ENCODE data around the gene TIGD4.
A peak's percentile ranks its signal among the peaks of the same experiment; 100 is the strongest.

TIGD4 gene

DNA sequence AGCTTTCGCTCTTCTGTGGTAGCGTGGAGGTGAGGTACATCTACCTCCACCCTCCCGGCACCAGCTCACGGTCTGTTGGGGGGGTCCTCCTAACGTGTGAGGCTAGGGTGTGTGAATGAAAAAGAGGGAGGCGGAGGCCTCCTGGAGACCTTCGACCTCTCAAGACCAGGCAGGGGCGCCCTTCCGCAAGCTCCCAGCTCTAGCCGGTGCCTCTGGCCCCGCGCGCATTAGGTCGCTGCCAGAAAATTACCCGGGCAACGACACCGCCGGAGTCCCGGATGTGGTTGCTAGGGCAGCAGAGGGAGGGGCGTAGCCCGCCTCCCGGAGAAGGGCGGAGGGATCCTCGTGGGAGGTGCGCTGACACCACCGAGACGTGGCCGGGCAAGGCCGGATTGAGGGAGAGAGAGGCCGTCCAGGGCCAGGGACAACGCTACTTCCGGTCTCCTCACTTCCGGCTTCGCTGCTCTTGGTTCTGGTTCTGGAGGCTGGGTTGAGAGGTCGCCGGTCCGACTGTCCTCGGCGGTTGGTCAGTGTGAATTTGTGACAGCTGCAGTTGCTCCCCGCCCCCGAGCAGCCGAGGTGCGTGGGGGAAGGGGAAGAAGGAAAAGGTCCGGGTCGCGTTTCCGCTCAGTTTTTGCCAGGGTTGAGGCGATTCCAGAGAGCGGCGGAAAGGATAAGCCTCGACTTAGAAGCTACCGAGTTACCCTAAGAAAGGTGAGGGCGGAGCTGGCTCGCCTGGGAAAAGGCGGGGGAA, at the start of gene TIGD4, which contains the start of gene ARFIP1:
TSS of gene TIGD4 (minus strand) at position 218 of the 754 bp plus-strand sequence. CDS start 8,726 bp downstream, outside the sequence.
TSS of gene ARFIP1 (plus strand) at position 442 of the 754 bp plus-strand sequence. CDS start 49,680 bp downstream, outside the sequence.
- DNase-seq, result peak; percentile 96

DNA sequence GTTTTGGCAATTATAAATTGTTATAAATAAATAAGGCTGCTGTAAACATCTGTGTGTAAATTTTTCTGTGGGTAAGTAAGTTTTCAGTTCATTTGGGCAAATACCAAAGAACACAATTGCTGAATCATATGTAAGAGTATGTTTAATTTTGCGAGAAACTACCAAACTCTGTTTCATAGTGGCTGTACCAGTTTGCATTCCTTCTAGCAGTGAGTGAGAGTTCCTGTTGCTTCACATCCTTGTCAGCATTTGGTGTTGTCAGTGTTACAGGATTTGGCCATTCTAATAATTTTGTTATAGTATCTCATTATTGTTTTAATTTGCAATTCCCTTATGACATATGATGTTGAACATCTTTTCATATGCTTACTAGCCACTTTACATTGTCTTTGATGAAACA, 48.6 kb upstream of the TIGD4 start:
- no peak for DNase-seq

DNA sequence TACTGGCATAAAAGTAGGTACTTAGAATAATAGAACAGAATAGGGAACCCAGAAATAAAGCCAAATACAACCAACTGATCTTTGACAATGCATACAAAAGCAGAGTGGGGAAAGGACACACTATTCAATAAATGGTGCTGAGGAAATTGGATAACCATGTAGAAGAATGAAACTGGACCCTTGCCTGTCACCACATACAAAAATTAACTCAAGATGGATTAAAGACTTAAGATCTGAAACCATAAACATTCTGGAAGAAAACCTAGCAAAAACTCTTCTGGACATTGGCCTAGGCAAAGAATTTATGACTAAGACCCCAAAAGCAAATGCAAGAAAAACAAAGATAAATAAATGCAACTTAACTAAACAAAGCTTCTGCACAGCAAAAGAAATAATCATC, 45.8 kb upstream of the TIGD4 start:
- no peak for DNase-seq

DNA sequence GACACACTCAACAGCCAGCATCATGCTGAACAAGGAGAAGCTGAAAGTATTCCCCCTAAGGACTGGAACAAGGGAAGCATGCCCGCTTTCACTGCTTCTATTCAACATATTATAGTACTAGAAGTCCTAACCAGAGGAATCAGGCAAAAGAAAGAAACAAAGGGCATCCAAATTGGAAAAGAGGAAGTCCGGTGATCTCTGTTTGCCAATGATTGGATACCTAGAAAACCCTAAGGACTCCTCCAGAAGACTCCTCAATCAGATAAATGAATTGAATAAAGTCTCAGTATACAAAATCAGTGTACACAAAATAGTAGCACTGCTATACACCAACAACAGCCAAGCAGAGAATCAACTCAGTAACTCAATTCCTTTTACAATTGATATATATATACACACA, 45.0 kb upstream of the TIGD4 start:
- DNase-seq, result no peak

DNA sequence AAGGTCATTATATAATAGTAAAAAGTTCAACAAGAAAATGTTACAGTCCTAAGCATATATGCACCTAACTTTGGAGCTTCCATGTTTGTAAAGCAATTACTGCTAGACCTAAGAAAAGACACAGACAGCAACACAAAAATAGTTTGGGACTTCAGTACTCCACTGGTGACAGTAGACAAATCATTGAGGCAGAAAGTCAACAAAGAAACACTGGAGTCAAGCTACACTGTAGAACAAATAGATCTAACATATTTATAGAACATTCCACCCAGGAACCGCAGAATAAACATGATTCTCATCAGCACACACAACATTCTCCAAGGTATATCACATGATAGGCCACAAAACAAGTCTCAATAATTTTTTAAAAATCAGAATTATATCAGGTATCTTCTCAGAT, 42.8 kb upstream of the TIGD4 start:
- DNase-seq, result no peak

DNA sequence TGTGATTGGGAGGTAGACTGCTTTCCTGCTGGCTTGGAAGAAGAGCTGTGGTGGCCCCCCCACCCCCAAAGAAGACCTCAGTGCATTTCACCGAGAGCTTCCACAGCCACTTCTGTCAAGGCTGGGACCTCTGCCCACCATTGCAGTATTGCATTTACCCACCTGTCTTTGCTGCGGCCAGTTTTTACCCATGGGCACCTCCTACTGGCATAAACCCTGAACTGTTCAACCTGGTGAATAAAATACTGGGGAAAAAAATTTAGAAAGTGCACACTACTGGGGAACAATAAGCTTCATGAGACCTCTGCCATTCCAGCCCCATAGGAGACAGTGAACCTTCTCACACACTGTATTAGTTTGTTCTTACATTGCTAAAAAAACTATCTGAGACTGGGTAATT, 40.5 kb upstream of the TIGD4 start:
- DNase-seq, result no peak

DNA sequence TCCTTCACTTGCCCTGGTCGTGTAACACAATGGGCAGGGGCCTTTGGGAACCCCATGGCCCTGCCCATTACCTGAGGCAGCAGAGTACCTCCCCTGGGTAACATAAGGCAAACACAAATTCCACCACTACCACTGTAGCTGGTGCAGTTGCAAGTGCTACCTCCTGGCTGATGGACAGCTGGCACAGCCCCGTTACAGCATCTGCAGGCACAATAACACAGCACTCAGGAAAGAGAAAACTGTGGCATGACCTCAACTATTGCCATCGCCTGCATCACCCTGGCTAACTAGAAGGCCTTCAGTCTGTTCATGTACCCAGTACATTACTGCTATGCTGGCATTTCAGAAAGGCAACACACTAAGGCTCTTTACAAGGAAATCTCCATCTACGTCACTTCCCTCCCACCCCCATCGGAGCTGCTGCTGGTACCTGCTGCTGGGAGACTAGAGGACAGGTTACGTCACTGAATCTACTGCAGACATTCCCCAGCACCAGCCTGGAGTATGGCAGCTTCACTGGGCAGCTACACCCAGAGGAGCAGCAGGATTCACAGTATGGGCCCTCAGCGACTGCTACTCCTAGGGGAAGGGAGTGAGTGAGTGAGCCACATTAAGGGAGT, 39.6 kb upstream of the TIGD4 start:
- no peak for DNase-seq

DNA sequence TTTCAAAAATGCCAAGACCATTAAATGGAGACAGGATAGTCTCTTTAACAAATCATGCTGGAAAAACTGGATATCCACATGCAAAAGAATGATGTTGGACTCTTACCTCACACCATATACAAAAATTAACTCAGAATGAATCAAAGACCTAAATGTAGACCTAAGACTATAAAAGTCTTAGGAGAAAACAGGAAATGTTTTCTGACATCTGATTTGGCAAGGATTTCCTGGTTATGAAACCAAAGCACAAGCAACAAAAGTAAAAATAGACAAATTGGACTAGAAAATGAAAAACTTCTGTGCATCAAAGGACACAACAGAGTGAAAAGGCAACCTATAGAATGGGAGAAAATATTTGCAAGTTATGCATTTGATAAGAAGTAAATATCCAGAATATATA, 37.8 kb upstream of the TIGD4 start:
- DNase-seq, result no peak

DNA sequence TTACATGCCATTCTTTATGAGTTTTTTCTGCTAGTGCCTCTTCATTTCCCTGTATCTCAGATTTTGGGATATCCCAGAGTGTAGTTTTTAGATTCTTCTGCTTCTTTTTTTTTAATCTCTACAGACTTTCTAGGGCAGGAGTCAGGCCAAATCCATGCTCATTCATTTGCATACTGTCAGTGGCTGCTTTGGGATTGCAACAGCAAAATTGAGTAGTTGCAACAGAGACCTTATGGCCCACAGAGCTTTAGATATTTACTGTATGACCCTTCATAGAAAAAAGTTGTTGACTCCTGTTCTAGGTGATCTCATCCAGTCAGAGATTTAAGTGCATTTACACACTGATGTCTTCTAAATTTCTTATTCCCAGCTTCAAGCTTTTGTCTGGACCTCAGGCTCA, 35.5 kb upstream of the TIGD4 start:
- no peak for DNase-seq

DNA sequence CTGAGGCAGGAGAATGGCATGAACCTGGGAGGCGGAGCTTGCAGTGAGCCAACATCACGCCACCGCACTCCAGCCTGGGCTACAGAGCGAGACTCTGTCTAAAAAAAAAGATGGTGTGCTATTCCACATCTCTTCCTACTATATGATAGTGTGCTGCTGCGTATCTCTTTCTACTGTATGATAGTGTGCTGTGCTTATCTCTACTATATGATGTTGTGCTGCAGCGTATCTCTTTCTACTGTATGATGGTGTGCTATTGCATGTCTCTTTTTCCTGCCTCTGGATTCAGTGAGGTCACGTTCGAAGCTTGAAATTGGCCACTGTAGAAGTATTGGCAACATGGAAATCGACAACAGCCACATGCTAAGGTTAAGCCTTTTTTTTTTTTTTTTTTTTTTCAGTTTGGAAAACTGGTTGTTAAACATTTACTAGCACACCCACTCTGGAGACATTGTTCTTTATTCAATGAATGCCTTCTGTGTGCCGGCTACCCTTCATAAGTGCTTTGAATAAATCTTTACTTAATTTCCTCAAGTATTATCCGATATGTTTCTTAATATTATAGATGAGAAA, 31.3 kb upstream of the TIGD4 start:
- DNase-seq, result no peak

DNA sequence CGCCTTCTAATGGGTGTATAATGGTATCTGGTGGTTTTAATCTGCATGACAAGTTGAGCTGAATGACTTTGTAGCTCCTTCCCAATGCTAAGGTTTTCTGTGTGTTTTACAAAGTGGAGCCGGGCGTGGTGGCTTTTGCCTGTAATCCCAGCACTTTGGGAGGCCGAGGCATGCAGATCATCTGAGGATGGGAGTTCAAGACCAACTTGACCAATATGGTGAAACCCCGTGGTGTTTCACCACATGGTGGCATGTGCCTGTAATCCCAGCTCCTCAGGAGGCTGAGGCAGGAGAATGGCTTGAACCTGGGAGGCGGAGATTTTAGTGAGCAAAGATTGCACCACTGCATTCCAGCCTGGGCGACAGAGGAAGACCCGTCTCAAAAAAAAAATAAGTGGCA, 29.1 kb upstream of the TIGD4 start:
- DNase-seq, result no peak

DNA sequence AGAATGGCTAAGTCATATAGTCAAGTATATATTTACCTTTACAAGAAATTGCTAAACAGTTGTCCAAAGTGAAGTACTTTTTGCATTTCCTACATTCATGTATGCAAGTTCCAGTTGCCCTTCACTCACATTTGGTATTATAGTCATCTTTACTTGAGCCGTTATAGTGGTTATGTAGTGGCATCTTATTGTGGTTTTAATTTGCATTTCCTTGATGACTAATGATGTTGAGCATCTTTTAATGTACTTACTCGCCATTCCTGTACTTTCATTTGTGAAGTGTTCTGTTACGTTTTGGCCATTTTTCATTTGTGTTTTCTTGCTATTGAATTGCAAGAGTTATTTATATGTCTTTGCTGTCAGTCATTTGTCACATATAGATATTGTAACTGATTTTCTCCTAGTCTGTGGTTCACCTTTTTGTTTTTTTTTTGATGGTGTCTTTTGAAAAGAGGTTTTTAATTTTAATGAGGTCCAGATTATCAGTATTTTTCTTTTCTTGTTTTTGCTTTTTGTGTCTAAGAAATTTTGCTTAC, 27.8 kb upstream of the TIGD4 start:
- DNase-seq, result no peak

DNA sequence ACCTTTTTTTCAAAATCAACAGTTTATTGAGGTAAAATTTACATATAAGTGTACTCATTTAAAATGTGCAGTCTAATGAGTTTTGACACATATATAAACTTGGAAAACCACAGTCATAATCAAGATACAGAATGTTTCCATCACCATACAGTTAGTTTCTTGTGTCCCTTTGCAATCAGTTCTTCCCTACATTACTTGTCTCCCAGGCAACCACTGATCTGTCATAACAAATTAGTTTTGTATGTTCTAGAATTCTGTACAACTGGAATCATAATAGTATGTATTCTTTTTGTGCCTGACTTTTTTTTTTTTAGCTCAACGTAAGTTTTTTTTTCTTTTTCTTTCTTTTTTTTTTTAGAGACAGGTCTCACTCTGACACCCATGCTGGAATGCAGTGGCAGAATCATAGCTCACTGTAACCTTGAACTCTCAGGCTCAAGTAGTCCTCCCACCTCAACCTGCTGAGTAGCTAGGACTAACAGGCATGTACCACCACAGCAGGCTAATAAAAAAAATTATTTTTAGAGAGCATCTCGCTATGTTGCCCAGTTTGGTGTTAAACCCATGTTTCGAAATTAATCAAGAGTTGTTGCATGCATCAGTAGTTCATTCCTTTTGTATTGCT, 27.1 kb upstream of the TIGD4 start:
- DNase-seq, result no peak

DNA sequence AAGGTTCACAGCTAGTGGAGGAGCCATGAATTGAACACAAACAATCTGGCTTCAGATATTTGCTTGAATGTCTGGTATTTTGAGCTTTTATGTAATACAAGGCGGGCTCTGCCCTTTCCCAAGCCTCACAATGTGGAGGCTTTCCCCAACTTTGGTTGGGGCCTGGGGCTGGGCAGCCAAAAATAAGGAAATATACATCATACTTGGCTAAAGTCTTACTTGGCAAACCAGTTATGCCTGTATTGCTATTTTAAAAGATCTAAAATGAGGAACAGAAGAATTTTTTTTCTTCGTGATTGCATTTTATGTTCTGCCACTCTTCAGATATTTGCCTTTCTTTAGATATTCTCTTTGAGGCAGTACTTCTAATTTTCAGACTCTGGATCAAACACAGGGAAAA, 26.3 kb upstream of the TIGD4 start:
- no peak for DNase-seq

DNA sequence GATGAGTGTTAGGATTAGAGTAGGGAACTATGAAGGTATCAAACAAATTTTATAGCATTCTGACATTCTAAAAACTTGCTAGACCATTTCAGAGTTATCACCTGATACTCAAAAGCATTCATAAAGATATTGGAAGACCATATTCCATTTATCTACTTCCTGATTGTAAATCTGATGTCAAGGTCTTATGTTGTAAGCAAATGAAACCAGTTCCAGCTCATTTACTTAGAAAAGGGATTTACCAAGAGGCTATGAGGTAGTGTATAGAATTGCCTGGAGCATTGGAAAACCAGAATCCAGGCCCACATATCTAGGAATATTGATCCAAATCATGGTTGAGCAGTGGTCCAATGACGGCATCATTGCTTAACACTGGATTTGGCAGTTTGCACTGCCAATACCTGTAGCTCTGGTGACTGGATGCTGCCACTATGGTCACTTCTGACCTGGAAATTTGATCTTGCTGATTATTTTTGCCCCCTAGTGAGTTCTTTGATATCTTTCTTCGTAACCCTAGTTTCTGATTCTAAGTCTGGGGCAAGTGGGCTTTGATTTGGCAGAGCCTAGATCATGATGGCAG, 25.6 kb upstream of the TIGD4 start:
- DNase-seq, result no peak

DNA sequence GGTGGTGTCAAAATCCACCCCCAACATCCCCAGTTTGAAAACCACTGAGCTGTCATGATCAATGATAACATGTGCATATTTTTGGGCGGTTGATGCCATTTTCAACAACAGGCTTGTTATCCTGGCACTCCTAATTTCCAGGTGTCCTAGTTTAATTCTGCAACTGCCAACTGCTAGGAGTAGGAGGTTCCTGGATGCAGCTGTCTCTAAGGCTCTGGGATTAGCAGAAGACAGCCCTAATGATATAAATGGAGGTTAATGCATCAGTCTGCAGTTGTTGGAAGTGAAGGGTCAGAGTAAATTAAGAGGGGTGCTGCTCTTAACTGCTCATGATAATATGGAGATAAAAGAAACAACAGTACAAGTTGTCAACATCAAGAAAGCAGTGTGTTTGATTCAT, 24.0 kb upstream of the TIGD4 start:
- DNase-seq, result no peak

DNA sequence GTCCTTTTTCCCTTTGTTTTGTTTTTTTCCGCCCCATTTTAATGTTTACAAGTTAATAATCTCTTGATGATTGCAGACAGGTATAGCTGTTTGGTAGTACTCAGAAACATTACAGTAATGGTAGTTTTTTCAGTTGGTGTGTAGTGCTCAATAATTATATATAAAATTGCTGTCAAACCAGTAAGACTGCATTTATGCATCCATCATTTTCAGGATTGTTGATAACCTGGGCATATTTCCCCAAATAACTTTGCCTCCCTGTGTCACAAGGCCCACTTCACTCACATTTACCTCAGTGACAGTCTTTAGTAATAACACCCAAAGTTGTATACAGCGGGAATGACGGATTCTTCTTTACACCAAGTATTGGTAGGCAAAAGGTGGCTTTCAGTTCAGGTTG, 16.4 kb upstream of the TIGD4 start:
- no peak for DNase-seq

DNA sequence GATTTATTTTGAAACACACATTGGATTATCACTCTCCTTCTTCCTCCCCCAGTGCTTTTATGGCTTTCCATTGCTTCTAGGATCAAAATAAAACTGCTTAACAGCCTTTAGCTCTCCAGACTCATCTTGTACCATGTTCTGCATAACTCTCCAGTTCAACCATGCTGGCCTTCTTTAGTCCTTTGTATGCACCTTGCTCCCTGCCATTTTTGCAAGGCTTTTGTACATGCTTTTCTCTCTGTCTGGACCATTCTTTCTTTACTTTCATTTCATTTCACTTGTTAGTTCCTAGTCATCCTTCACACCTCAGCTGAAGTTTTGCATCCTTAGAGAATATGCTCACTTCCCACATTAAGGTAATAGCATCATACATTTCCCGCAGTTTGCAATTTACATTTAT, 7.1 kb upstream of the TIGD4 start:
- DNase-seq, result no peak

DNA sequence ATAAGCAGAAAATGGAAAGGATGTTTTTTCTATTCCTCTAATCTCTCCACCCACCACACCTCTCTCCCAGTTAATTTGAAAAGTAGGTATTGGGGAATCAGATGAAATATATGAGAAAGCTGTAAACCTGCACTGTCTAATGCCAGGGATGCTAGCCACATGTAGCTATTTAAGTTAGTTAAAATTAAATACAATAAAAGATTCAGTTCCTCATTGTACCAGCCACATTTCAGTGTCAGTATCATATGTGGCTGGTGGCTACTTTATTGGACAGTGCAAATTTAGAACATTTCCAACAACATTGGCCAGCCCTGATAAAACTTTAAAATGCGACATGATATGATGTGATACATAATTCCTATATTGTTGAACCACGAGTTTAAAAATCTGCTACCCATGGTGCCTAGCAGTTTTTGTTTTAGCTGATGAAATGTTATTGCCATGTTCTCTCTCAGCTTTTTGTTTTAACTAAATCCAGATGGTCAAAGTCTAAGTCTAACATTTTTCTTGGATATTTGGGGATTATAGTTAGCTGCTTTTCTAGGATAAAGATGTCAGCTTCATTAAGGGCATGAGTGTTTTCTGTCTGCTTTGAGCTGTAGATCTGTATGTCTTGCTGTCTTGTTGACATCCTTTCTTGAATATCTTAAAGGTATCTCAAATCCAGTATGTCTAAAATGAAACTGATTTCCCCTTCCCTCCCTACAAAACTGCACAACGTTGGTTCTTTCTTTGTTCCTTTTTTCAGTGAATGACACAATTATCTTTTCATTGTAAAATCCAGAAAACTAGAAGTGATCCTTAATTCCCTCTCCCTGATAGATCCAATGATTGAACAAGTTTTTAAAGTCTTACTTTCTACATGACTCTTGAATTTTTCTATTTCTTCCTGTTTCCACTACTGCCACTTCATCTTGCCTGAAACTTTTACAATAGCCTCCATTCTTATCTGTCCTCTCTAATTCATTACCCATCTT, 6.4 kb upstream of the TIGD4 start:
- no peak for DNase-seq

DNA sequence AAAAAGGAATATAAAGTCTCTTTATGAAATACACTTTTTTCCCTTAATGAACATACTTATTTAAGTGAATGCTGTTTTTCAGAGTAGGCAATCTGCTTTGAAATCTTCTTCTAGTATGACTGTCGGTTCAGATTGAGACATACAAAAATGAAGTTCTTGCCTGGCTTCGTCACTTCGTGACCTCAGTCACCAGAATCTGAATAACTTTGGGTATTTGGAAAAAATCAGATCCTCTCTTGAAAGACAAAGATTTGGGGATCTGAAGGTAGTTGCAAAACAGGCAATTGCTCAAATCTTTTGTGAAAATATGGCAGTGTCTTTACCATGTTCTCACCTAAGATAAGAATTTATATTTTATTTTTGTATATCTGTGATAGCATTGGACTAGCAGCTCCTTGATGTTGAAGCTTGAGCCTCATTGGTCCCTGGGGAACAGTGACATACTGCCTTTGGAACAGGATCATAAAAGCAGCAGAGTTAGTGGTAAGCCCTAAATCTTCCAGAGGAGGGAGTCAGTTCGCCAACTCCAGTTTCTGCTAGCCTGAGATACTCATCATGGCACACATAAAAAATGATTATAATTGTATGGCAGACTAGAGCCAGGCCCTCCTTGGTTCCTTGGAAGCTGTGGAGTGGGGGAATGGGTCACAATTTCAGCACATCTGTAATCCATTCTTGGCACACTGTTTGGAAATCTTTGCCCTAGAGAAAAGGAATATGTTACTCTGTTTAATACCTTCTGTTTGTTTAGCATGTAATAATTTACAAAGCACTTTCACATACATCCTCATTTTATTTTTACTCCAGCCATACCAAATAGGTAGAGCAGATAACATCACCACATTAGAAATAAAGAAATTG, 5.2 kb upstream of the TIGD4 start:
- no peak for DNase-seq

DNA sequence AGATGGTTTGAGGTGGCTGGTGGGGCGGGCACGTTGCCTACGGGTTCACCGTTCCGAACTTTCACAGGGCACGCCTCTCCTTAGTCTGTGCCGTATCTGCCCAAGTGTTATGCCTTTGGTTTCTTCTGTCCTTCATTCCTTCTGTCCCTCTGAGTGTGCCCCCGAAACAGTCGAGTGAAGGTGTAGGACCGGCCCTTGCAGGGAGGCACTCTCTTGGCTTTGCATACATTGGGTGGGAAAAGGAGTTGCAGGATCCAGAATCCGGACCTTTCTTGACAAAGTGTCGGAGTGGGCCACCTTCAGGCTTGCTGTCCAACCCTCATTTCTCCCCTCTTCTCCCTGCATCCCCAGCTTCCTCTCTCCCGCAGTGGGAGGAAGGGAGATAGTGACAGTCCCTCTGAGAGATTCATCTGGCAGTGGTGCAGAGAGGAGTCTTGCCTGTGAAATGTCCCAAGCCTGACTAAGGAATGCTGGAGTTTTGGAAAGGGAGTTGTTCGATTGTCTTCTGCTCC, 793 bp upstream of the TIGD4 start:
- no peak for DNase-seq
